NCI-H345 treated with DMSO at 0.1 percent for 48 hours (cell line): ENCODE results near the gene ATE1.
"Not testable (repeated sequence)": the region's sequence is repeated elsewhere in the genome, so short reads cannot be mapped to it uniquely, and the experiment has no call there.

ENCODE experiments used
- DNase-seq: peaks from one replicate; lab custom pipeline; 2025; ENCODE audit not compliant: unreplicated experiment; lab: John Stamatoyannopoulos, UW

Gene ATE1

DNA sequence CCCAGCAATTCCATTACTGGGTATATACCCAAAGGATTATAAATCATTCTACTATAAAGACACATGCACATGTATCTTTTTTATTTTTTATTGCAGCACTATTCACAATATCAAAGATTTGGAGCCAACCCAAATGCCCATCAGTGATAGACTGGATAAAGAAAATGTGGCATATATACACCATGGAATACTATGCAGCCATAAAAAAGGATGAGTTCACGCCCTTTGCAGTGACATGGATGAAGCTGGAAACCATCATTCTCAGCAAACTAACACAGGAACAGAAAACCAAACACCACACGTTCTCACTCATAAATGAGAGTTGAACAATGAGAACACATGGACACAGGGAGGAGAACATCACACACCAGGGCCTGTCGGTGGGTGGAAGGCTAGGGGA is 228.1 kb downstream of the ATE1 start:
- not testable (repeated sequence) for DNase-seq

- no peak for DNase-seq
These were observed 228.9 kb downstream of the ATE1 start for GRCh38 chr10:121698902-121699301.

GRCh38 chr10:121698336-121698735 is 229.5 kb downstream of the ATE1 start:
- no peak for DNase-seq

DNA sequence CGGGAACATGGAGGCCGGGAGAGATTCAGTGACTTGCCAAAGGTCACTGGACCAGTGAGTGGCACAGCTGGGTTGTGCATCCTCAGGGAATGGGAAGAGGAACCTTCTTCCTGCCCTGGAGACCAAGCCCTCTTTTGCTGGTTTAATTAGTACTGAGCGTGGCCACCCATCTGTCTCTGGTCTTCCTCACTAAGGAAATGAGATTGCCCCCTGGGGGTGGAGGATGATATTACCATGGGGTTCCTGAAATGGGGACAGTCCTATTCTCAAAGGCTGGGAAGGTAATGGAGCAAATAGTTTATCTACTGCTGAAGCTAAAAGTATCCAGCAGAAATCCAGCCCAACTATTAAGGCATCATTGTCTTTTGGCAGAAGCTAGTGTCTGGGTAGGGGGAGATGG is 231.0 kb downstream of the ATE1 start:
- no peak for DNase-seq

DNA sequence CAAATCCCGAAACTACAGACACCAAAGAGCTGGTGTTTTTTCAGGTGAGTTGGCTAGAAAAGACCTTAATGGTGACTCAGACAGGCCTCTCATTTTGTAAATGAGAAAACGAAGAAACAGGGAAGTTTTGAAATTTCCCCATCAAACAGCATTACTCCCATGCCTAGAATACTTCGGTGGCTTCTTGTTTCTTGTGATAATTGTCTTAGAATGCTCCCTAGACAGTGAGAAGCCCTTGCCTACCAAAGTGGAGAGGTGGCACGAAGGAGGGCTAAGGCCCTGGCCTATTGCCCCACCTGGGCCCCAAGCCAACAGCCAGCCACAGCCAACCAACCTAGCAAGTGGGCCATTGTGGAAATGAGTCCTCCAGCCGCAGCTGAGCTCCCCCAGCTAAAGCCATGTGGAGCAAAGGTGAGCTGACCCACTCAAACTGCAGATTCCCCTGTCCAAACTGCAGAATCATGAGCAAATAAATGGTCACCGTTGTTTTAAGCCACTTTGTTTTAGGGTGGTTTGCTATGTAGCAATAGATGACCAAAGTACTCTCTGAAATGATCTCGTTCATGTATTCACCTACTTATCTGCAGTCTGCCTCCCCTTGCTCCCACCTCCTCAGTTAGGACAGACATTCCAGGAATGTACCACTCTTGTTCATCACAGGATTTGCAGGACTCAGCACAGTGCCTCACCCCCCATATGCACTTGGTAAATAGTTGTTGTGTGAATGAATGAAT is 231.9 kb downstream of the ATE1 start:
- DNase-seq = no peak

GRCh38 chr10:121694966-121695643 is 232.7 kb downstream of the ATE1 start:
- no peak for DNase-seq

GRCh38 chr10:121694327-121694965 is 233.4 kb downstream of the ATE1 start:
- no peak for DNase-seq

DNA sequence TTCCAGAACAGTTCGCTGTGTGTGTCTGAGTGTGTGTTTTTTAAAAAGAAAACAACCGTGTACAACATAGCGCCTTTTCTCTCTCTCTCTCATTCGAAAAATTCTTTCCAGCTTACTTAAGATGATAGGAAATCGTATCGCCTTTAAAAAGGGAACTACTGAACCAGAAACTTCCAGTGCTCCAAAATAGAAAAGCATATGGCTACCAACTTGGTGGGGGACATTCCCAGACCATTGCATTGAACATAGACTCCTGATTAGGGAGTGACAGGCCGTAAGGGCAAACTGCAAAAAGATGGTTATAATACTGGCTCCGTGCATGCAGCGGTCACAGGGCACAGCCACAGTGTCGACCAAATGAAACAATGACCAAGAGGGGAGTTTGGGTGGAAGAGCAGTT is 235.2 kb downstream of the ATE1 start:
- no peak for DNase-seq

- DNase-seq = no peak
These were observed 236.9 kb downstream of the ATE1 start for GRCh38 chr10:121690970-121691369.
